Measurements from ENCODE around the gene ADK. TPM values are rescaled to one million over a fixed set of nuclear protein-coding genes. Genes with fewer than 3 reads are reported as not detected.
"Not testable (repeated sequence)": the region's sequence is repeated elsewhere in the genome, so short reads cannot be mapped to it uniquely, and the experiment has no call there.

The ADK gene
- total RNA-seq, 2 donors from 2014 or later: 14.4 to 24.3 TPM

- Histone ChIP-seq H3K36me3 (no peaks in the 10 kb centered on the region), H3K27me3 (replicated peaks; ENCODE audit: insufficient read depth) (no peaks in the 10 kb centered on the region), H3K4me1 (ENCODE audit: control insufficient read depth in 1 of 2, low read depth in 2 of 2) (no peaks in the 10 kb centered on the region), H3K27ac (no peak overlapping the region), H3K9me3 (no peaks in the 10 kb centered on the region), H3K4me3 (no peak overlapping the region)
- peak; percentile 22 for TF ChIP-seq CTCF (IDR thresholded peaks at IDR 0.05)
- DNase-seq (ENCODE audit: low spot score): no peak
- ATAC-seq (ENCODE audit: insufficient number of reproducible peaks, low FRiP score, low read depth): no peak
Measured at GRCh38 chr10:74213571-74214162, 62.6 kb downstream of the ADK start.

- H3K4me1 ChIP-seq (ENCODE audit: control insufficient read depth in 1 of 2, low read depth in 2 of 2); DNase-seq (ENCODE audit: low spot score); H3K9me3 ChIP-seq; ATAC-seq (ENCODE audit: insufficient number of reproducible peaks, low FRiP score, low read depth); H3K27me3 ChIP-seq (replicated peaks; ENCODE audit: insufficient read depth); H3K4me3 ChIP-seq; H3K36me3 ChIP-seq; H3K27ac ChIP-seq: not testable (repeated sequence)
Measured at GRCh38 chr10:74217110-74217509, 66.1 kb downstream of the ADK start.

GRCh38 chr10:74222467-74222866 lies 71.4 kb downstream of the ADK start:
- H3K9me3 ChIP-seq; H3K36me3 ChIP-seq; DNase-seq (ENCODE audit: low spot score); H3K27ac ChIP-seq; ATAC-seq (ENCODE audit: insufficient number of reproducible peaks, low FRiP score, low read depth); H3K4me1 ChIP-seq (ENCODE audit: control insufficient read depth in 1 of 2, low read depth in 2 of 2); H3K27me3 ChIP-seq (replicated peaks; ENCODE audit: insufficient read depth); H3K4me3 ChIP-seq: not testable (repeated sequence)

GRCh38 chr10:74223755-74224529 lies 72.9 kb downstream of the ADK start:
- peaks cover 0 to 3% of the 10 kb centered on the region in 2 donors for H3K4me1 ChIP-seq (ENCODE audit: control insufficient read depth in 1 of 2, low read depth in 2 of 2)
- TF ChIP-seq CTCF (IDR thresholded peaks at IDR 0.05): no peak
- H3K27me3 ChIP-seq (replicated peaks; ENCODE audit: insufficient read depth): no peaks in the 10 kb centered on the region
- no peaks in the 10 kb centered on the region for H3K36me3 ChIP-seq
- no peak overlapping the region for H3K27ac ChIP-seq
- no peak for DNase-seq (ENCODE audit: low spot score)
- no peak for ATAC-seq (ENCODE audit: insufficient number of reproducible peaks, low FRiP score, low read depth)
- no peak overlapping the region for H3K4me3 ChIP-seq
- no peaks in the 10 kb centered on the region for H3K9me3 ChIP-seq

- no peaks in the 10 kb centered on the region for H3K36me3 ChIP-seq
- no peak for TF ChIP-seq CTCF (IDR thresholded peaks at IDR 0.05)
- H3K4me3 ChIP-seq: no peak overlapping the region
- no peaks in the 10 kb centered on the region for H3K27me3 ChIP-seq (replicated peaks; ENCODE audit: insufficient read depth)
- ATAC-seq (ENCODE audit: insufficient number of reproducible peaks, low FRiP score, low read depth) (no peak), DNase-seq (ENCODE audit: low spot score) (no peak)
- H3K27ac ChIP-seq: no peak overlapping the region
- peaks cover 0 to 3% of the 10 kb centered on the region in 2 donors for H3K4me1 ChIP-seq (ENCODE audit: control insufficient read depth in 1 of 2, low read depth in 2 of 2)
- no peaks in the 10 kb centered on the region for H3K9me3 ChIP-seq
Measured at GRCh38 chr10:74227697-74228424, 76.8 kb downstream of the ADK start.

GRCh38 chr10:74231375-74231774 lies 80.4 kb downstream of the ADK start:
- Histone ChIP-seq H3K9me3 (no peaks in the 10 kb centered on the region), H3K27me3 (replicated peaks; ENCODE audit: insufficient read depth) (no peaks in the 10 kb centered on the region), H3K36me3 (no peaks in the 10 kb centered on the region), H3K4me3 (no peak overlapping the region), H3K4me1 (ENCODE audit: control insufficient read depth in 1 of 2, low read depth in 2 of 2) (peaks cover 0 to 3% of the 10 kb centered on the region in 2 donors), H3K27ac (no peak overlapping the region)
- ATAC-seq (ENCODE audit: insufficient number of reproducible peaks, low FRiP score, low read depth) (no peak), DNase-seq (ENCODE audit: low spot score) (no peak)
- TF ChIP-seq CTCF (IDR thresholded peaks at IDR 0.05): no peak

All from thoracic aorta (tissue), 2 donors.